B cell (primary cell): Measurements from ENCODE around the gene CDK5RAP1. TPM values are rescaled to one million over a fixed set of nuclear protein-coding genes. Genes with fewer than 3 reads are reported as not detected.

Experiments used
- ATAC-seq: fragments of 200-7000 bp; cut with Tn5 transposase; one replicate; pipeline ENCODE4 v1.10.0; 2021; ENCODE audit warnings: low read depth, mild to moderate bottlenecking, moderate number of reproducible peaks, moderate library complexity
- CTCF ChIA-PET: fragments of 350-600 bp; sonication (Branson Sonifier 250); formaldehyde crosslinking; loops from one replicate; lab custom pipeline; 2021; ENCODE audit warnings: antibody characterized with exemption, inconsistent platforms; lab: Charles Lee
- POLR2A ChIA-PET: fragments of 350-600 bp; sonication (Branson Sonifier 250); formaldehyde crosslinking; loops from one replicate; lab custom pipeline; 2021; ENCODE audit warnings: antibody characterized with exemption; lab: Charles Lee
- DNase-seq: peaks from one replicate; pipeline ENCODE4 v3.0.0; 2013
- H2AFZ ChIP-seq: 2 replicates; pipeline ENCODE4 v1.6.1; 2012; ENCODE audit warnings: mild to moderate bottlenecking, low read depth, low read length; ENCODE audit not compliant: insufficient read depth, poor library complexity, severe bottlenecking
- H3K27ac ChIP-seq, 2 donors: 1 replicate in 1 of 2; 2 replicates in 1 of 2; pipeline ENCODE4 v1.5.1; 2012 to 2013; ENCODE audit warnings: low read length in 2 of 2, mild to moderate bottlenecking in 2 of 2, moderate library complexity in 1 of 2
- H3K27me3 ChIP-seq, 4 experiments: fragments of 200-600 bp in 1 of 4; sonication (generic) in 1 of 4; replicated peaks in 1 of 4; 1 replicate in 2 of 4; 2 replicates in 2 of 4; pipeline versions ENCODE4 v1.6.1 to v1.7.0; 2013 to 2016; ENCODE audit warnings: low read length in 3 of 4, mild to moderate bottlenecking in 2 of 4, mixed read lengths in 1 of 4, moderate library complexity in 1 of 4; ENCODE audit not compliant: insufficient read depth in 4 of 4, control insufficient read depth in 3 of 4; ENCODE audit errors: control extremely low read depth in 1 of 4
- H3K36me3 ChIP-seq, 2 experiments: replicated peaks in 1 of 2; 1 replicate in 1 of 2; 2 replicates in 1 of 2; pipeline versions ENCODE4 v1.6.1 to v1.7.1; 2013; ENCODE audit warnings: low read length in 1 of 2; ENCODE audit not compliant: insufficient read depth in 2 of 2, control insufficient read depth in 1 of 2; ENCODE audit errors: control extremely low read depth in 1 of 2, extremely low read depth in 1 of 2
- H3K4me1 ChIP-seq, 2 donors: fragments of 200-600 bp in 1 of 2; sonication (generic) in 1 of 2; 1 replicate in 1 of 2; 2 replicates in 1 of 2; pipeline versions ENCODE4 v1.5.1 to v1.6.1; 2013 to 2017; ENCODE audit warnings: low read length in 2 of 2; ENCODE audit not compliant: control insufficient read depth in 2 of 2, insufficient read depth in 2 of 2
- H3K4me2 ChIP-seq: replicated peaks from 2 replicates; pipeline ENCODE3; 2012; ENCODE audit warnings: mild to moderate bottlenecking, low read depth, low read length; ENCODE audit not compliant: poor library complexity, severe bottlenecking
- H3K4me3 ChIP-seq, 5 experiments: fragments of 200-600 bp in 1 of 5; sonication (generic) in 1 of 5; 1 replicate in 3 of 5; 2 replicates in 2 of 5; pipeline versions ENCODE4 v1.5.1 to v1.7.0; 2011 to 2016; ENCODE audit warnings: low read length in 4 of 5, mild to moderate bottlenecking in 4 of 5, low read depth in 2 of 5, control low read depth in 1 of 5, moderate library complexity in 1 of 5; ENCODE audit not compliant: insufficient read depth in 1 of 5; ENCODE audit errors: control extremely low read depth in 1 of 5, extremely low read depth in 1 of 5
- H3K79me2 ChIP-seq: fragments of 200-600 bp; sonication (generic); one replicate; pipeline ENCODE4 v1.6.0; 2016; ENCODE audit warnings: low read length; ENCODE audit not compliant: control insufficient read depth, insufficient read depth
- H3K9ac ChIP-seq: fragments of 200-600 bp; sonication (generic); 2 replicates; pipeline ENCODE4 v1.6.1; 2017; ENCODE audit warnings: mild to moderate bottlenecking, low read length, moderate library complexity
- H3K9me3 ChIP-seq, 3 donors: one replicate each; pipeline versions ENCODE4 v1.6.1 to v1.7.1; 2013; ENCODE audit warnings: low read length in 2 of 3; ENCODE audit not compliant: control insufficient read depth in 2 of 3, insufficient read depth in 1 of 3; ENCODE audit errors: control extremely low read depth in 1 of 3
- H4K20me1 ChIP-seq: 2 replicates; pipeline ENCODE4 v1.6.0; 2012; ENCODE audit warnings: mild to moderate bottlenecking, low read length; ENCODE audit not compliant: insufficient read depth, control insufficient read depth, poor library complexity, severe bottlenecking
- H3K27ac Mint-ChIP-seq: one replicate; pipeline ENCODE4 v1.8.0; 2021; ENCODE audit warnings: mixed read lengths
- H3K27me3 Mint-ChIP-seq: one replicate; pipeline ENCODE4 v1.8.0; 2021; ENCODE audit warnings: mixed read lengths
- H3K4me1 Mint-ChIP-seq: one replicate; pipeline ENCODE4 v1.8.0; 2021; ENCODE audit warnings: mixed read lengths
- H3K4me3 Mint-ChIP-seq: one replicate; pipeline ENCODE4 v1.8.0; 2021; ENCODE audit warnings: mixed read lengths
- H3K9me3 Mint-ChIP-seq: one replicate; pipeline ENCODE4 v1.8.0; 2022; ENCODE audit warnings: mixed read lengths; ENCODE audit not compliant: insufficient read depth
- CTCF ChIP-seq: fragments of 200-600 bp; IDR thresholded peaks from one replicate; pipeline ENCODE4 v1.8.0; 2022; ENCODE audit warnings: antibody characterized with exemption, mild to moderate bottlenecking
- EZH2 ChIP-seq: IDR thresholded peaks from 2 replicates; pipeline ENCODE4 v1.6.1; 2012; ENCODE audit warnings: borderline replicate concordance, low read depth, mild to moderate bottlenecking, moderate library complexity, low read length; ENCODE audit not compliant: insufficient read depth, poor library complexity, severe bottlenecking
- WGBS: methylation state at CpG from one replicate; pipeline ENCODE4 v1.1.5; 2013; ENCODE audit warnings: missing lambda C conversion rate; ENCODE audit not compliant: insufficient coverage; 5-methylcytosine and 5-hydroxymethylcytosine counted together
- intact Hi-C: fragments of 100-400 bp; cut with micrococcal nuclease; formaldehyde crosslinking; loops from one replicate; pipeline ENCODE4 v1.10.0; 2022
- polyA plus RNA-seq: library from polyadenylated mRNA; depleted of rRNA; stranded (reverse); fragments of >200 nt; gene quantifications from 2 replicates; pipeline ENCODE4 v1.2.3, GENCODE V29; 2012
- total RNA-seq, 2 donors: library from RNA; stranded (reverse); fragments of 120-200 nt in 1 of 2; gene quantifications; 1 replicate in 1 of 2; 2 replicates in 1 of 2; pipeline versions ENCODE4 v1.2.3 to v1.2.4, GENCODE V29; 2013 to 2022

CDK5RAP1 gene
- total and polyA plus RNA-seq, 2 donors (not counting 1 experiment from before 2014, with no cell fraction given): 50.4 to 60.5 TPM

GRCh38 chr20:33442136-33443005 is 41.1 kb upstream of the CDK5RAP1 start:
- DNase-seq (no peak), ATAC-seq (no peak)
- Histone ChIP-seq H3K27me3 (no peaks in the 10 kb centered on the region), H3K9me3 (no peaks in the 10 kb centered on the region), H3K79me2 (no peaks in the 10 kb centered on the region), H3K4me1 (peaks cover 13 to 23% of the 10 kb centered on the region in 2 donors), H3K36me3 (no peaks in the 10 kb centered on the region), H3K9ac (no peak overlapping the region), H3K4me3 (peak overlapping the region in 4 of 5 experiments; percentile 11 to 81 (median 78)), H4K20me1 (no peaks in the 10 kb centered on the region), H2AFZ (peak overlapping the region; percentile 83), H3K4me2 (peak overlapping the region; percentile 97), H3K27ac (no peak overlapping the region)
- no peak for TF ChIP-seq EZH2
- TF ChIP-seq CTCF: no peak
- Mint-ChIP-seq H3K4me1 (peaks cover 31% of the 10 kb centered on the region), H3K27me3 (no peaks in the 10 kb centered on the region), H3K4me3 (peak overlapping the region; percentile 83), H3K9me3 (no peaks in the 10 kb centered on the region), H3K27ac (peak overlapping the region; percentile 56)
- intact Hi-C loops: loop anchor here (1.0 to 5.0 kb wide), 5 partner anchors 33 to 670 kb away; partner anchors contain the start of gene EIF2S2
- ChIA-PET POLR2A (interaction anchor here (0.9 to 2.0 kb wide), 2 partner anchors 33 to 47 kb away, joined by 4 to 8 read pairs; no protein-coding TSS in a partner anchor), CTCF (interaction anchor here (0.9 to 4.3 kb wide), 3 partner anchors 41 to 225 kb away, joined by 3 to 33 read pairs (median 3); partner anchors contain the start of gene CDK5RAP1)
- 71% methylated on average over 4 of the region's 9 CpGs for WGBS
